ENCODE measurements around the gene GCH1.

DNA sequence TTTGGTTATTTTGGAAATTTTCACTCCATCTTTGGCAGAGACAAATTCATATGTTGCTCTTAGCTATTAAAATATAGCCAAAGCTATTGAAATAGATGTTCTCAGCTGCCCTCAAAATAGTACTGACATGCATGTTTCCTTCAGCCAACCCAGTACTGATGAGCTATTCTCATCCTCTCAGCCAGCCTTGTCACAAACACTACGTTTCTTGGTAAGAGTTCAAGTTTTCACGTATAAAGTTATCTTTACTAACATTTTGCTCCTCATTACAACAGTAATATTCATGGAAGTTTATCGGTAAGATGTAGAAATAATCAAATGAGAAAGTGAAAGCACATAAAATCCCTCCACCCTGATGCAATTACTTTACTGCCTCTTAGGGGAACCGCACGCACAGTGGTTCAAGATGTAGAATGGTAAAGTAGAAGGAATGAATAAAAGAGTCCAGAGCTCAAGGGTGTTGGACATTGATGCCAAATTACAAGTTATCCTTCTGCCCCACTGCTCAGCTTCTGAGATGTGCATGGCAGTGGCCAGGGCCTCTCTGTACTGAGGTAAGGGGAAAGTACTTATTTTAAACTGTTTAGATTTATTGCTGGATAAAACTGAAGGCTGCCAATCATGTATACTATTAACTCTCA, 20.7 kb downstream of the GCH1 start:
- TF ChIP-seq GATA2 (IDR thresholded peaks at IDR 0.05; ENCODE audit: low read depth, low read length), result no peak
- TF ChIP-seq GATA3 (IDR thresholded peaks at IDR 0.05; ENCODE audit: low read depth, low read length), result no peak
